Gastroesophageal sphincter (tissue), 4 donors: ENCODE measurements around the gene RAB21. TPM values are rescaled to one million over a fixed set of nuclear protein-coding genes. Genes with fewer than 3 reads are reported as not detected.

Source experiments
- ATAC-seq: fragments of 150-250 bp; one replicate; pipeline ENCODE4 v1.9.1; 2016; ENCODE audit warnings: mild to moderate bottlenecking, moderate library complexity
- H3K27ac ChIP-seq, 4 donors: fragments of 200-600 bp; sonication (generic) in 3 of 4; 1 replicate in 3 of 4; 2 replicates in 1 of 4; pipeline ENCODE4 v1.5.1; 2016 to 2019
- H3K27me3 ChIP-seq: fragments of 200-600 bp; sonication (generic); one replicate; pipeline ENCODE4 v1.5.1; 2019
- H3K36me3 ChIP-seq, 2 donors: fragments of 200-600 bp; sonication (generic); one replicate each; pipeline ENCODE4 v1.5.1; 2019; ENCODE audit warnings: control low read depth in 1 of 2
- H3K4me1 ChIP-seq, 3 donors: fragments of 200-600 bp; sonication (generic); 1 replicate in 2 of 3; 2 replicates in 1 of 3; pipeline ENCODE4 v1.5.1; 2016 to 2019; ENCODE audit warnings: control low read depth in 2 of 3
- H3K4me3 ChIP-seq, 2 donors: fragments of 200-600 bp; sonication (generic); one replicate each; pipeline ENCODE4 v1.5.1; 2019; ENCODE audit warnings: mild to moderate bottlenecking in 1 of 2, moderate library complexity in 1 of 2
- H3K9me3 ChIP-seq, 3 donors: fragments of 200-600 bp; sonication (generic); one replicate each; pipeline ENCODE4 v1.5.1; 2017 to 2019; ENCODE audit warnings: control low read depth in 2 of 3
- CTCF ChIP-seq, 4 experiments: fragments of 200-600 bp in 2 of 4; fragments of 450-650 bp in 2 of 4; sonication (generic) in 1 of 4; IDR thresholded peaks; one replicate each; pipeline ENCODE4 v1.5.1; 2017 to 2019; ENCODE audit warnings: antibody characterized with exemption in 4 of 4, mild to moderate bottlenecking in 2 of 4, moderate library complexity in 2 of 4
- EP300 ChIP-seq: sonication (generic); formaldehyde crosslinking; IDR thresholded peaks from one replicate; pipeline ENCODE4 v1.6.1; 2017; ENCODE audit warnings: antibody characterized with exemption, mild to moderate bottlenecking
- POLR2A ChIP-seq, 2 donors: fragments of 450-650 bp; IDR thresholded peaks; one replicate each; pipeline ENCODE4 v1.6.1; 2017; ENCODE audit warnings: antibody characterized with exemption in 2 of 2, mild to moderate bottlenecking in 2 of 2, moderate library complexity in 1 of 2
- POLR2AphosphoS5 ChIP-seq: sonication (generic); formaldehyde crosslinking; IDR thresholded peaks from one replicate; pipeline ENCODE4 v1.6.1; 2017; ENCODE audit warnings: antibody characterized with exemption
- WGBS, 2 donors: methylation state at CpG; one replicate each; pipeline ENCODE4 v1.1.5; 2018; ENCODE audit warnings: low coverage in 1 of 2; 5-methylcytosine and 5-hydroxymethylcytosine counted together
- total RNA-seq, 4 donors: library from RNA; depleted of rRNA; stranded (reverse); fragments of >200 nt; gene quantifications; one replicate each; pipeline ENCODE4 v1.1.0, GENCODE V29; 2016

Gene RAB21
- total RNA-seq, 4 donors from 2014 or later = 31.9 to 85.1 (median 45.8) TPM

- Histone ChIP-seq H3K27me3 (no peaks in the 10 kb centered on the region), H3K36me3 (peaks cover 0 to 61% of the 10 kb centered on the region in 2 donors)
- 65 to 70% methylated on average over 4 of the region's 4 CpGs for WGBS, 2 donors
Observed at GRCh38 chr12:71782017-71782416, 27.4 kb downstream of the RAB21 start.

GRCh38 chr12:71786829-71787228 lies 32.2 kb downstream of the RAB21 start:
- H3K4me1 ChIP-seq = no peaks in the 10 kb centered on the region
- H3K27ac ChIP-seq = no peak overlapping the region
- H3K4me3 ChIP-seq = no peak overlapping the region
- H3K9me3 ChIP-seq = no peaks in the 10 kb centered on the region
- no peak for ATAC-seq
- H3K27me3 ChIP-seq = no peaks in the 10 kb centered on the region
- no peak for TF ChIP-seq POLR2A (IDR thresholded peaks at IDR 0.05)
- no peak for TF ChIP-seq EP300
- no peak for TF ChIP-seq POLR2AphosphoS5
- no peak for TF ChIP-seq CTCF (IDR thresholded peaks at IDR 0.05)
- WGBS, 2 donors = 57 to 89% methylated on average over 1 of the region's 1 CpG
- peaks cover 0 to 54% of the 10 kb centered on the region in 2 donors for H3K36me3 ChIP-seq

More at GRCh38 chr12:71782017-71782416, 27.4 kb downstream of the RAB21 start:
- Histone ChIP-seq H3K4me3 (no peak overlapping the region), H3K4me1 (peaks cover 0 to 14% (median 0%) of the 10 kb centered on the region in 3 donors), H3K27ac (no peak overlapping the region), H3K9me3 (no peaks in the 10 kb centered on the region)
- TF ChIP-seq CTCF (IDR thresholded peaks at IDR 0.05) = no peak
- no peak for TF ChIP-seq POLR2A (IDR thresholded peaks at IDR 0.05)
- TF ChIP-seq POLR2AphosphoS5 = no peak
- no peak for TF ChIP-seq EP300
- ATAC-seq = no peak

- ATAC-seq = no peak
- H3K9me3 ChIP-seq = no peaks in the 10 kb centered on the region
- H3K27ac ChIP-seq = no peak overlapping the region
- no peak overlapping the region for H3K4me3 ChIP-seq
- no peaks in the 10 kb centered on the region for H3K27me3 ChIP-seq
- peaks cover 0 to 54% of the 10 kb centered on the region in 2 donors for H3K36me3 ChIP-seq
- 67 to 100% methylated on average over 1 of the region's 1 CpG for whole genome bisulfite sequencing, 2 donors
- no peaks in the 10 kb centered on the region for H3K4me1 ChIP-seq
- TF ChIP-seq POLR2AphosphoS5 (no peak), EP300 (no peak), POLR2A (IDR thresholded peaks at IDR 0.05) (no peak), CTCF (IDR thresholded peaks at IDR 0.05) (no peak)
Observed at GRCh38 chr12:71787580-71787979, 32.9 kb downstream of the RAB21 start.

GRCh38 chr12:71790331-71790730 lies 35.7 kb downstream of the RAB21 start:
- TF ChIP-seq POLR2A (IDR thresholded peaks at IDR 0.05) (no peak), POLR2AphosphoS5 (no peak), EP300 (no peak), CTCF (IDR thresholded peaks at IDR 0.05) (no peak)
- H3K4me1 ChIP-seq = no peaks in the 10 kb centered on the region
- H3K36me3 ChIP-seq = peaks cover 0 to 36% of the 10 kb centered on the region in 2 donors
- H3K27ac ChIP-seq = no peak overlapping the region
- 0 to 50% methylated on average over 1 of the region's 1 CpG for WGBS, 2 donors
- no peaks in the 10 kb centered on the region for H3K9me3 ChIP-seq
- H3K4me3 ChIP-seq = no peak overlapping the region
- H3K27me3 ChIP-seq = no peaks in the 10 kb centered on the region
- ATAC-seq = no peak

- Histone ChIP-seq H3K4me1 (no peaks in the 10 kb centered on the region), H3K4me3 (no peak overlapping the region), H3K27ac (no peak overlapping the region), H3K36me3 (peaks cover 0 to 23% of the 10 kb centered on the region in 2 donors), H3K27me3 (no peaks in the 10 kb centered on the region), H3K9me3 (no peaks in the 10 kb centered on the region)
- WGBS, 2 donors = 74 to 80% methylated on average over 3 to 4 of the region's 4 CpGs
- TF ChIP-seq POLR2AphosphoS5 = no peak
- no peak for ATAC-seq
Observed at GRCh38 chr12:71791473-71792150, 36.9 kb downstream of the RAB21 start.
